CD4-positive, alpha-beta T cell (primary cell): ENCODE data around the gene PYY. TPM values are rescaled to one million over a fixed set of nuclear protein-coding genes. Genes with fewer than 3 reads are reported as not detected.
A peak's percentile ranks its signal among the peaks of the same experiment; 100 is the strongest.
"Not testable (repeated sequence)": the region's sequence is repeated elsewhere in the genome, so short reads cannot be mapped to it uniquely, and the experiment has no call there.

Experiments
- ATAC-seq: fragments of 200-7000 bp; cut with Tn5 transposase; one replicate; pipeline ENCODE4 v1.10.0; 2022; ENCODE audit warnings: mild to moderate bottlenecking; ENCODE audit not compliant: poor library complexity
- CTCF ChIA-PET: fragments of 350-600 bp; sonication (Branson Sonifier 250); formaldehyde crosslinking; loops from one replicate; lab custom pipeline; 2021; ENCODE audit warnings: antibody characterized with exemption, inconsistent platforms; lab: Charles Lee
- POLR2A ChIA-PET: fragments of 350-600 bp; sonication (Branson Sonifier 250); formaldehyde crosslinking; loops from one replicate; lab custom pipeline; 2021; ENCODE audit warnings: antibody characterized with exemption, inconsistent platforms; lab: Charles Lee
- DNase-seq, 14 experiments: peaks; one replicate each; pipeline ENCODE4 v3.0.0-alpha.2; 2013 to 2020; ENCODE audit warnings: mixed read lengths in 2 of 14
- H3K27ac ChIP-seq, 2 donors: one replicate each; pipeline versions ENCODE4 v1.5.1 to v1.7.0; 2013; ENCODE audit warnings: low read length in 2 of 2, low read depth in 1 of 2, mild to moderate bottlenecking in 1 of 2
- H3K27me3 ChIP-seq, 2 experiments: 1 replicate in 1 of 2; 2 replicates in 1 of 2; pipeline versions ENCODE4 v1.6.1 to v1.7.0; 2013; ENCODE audit warnings: low read length in 2 of 2, control low read depth in 1 of 2, mild to moderate bottlenecking in 1 of 2, moderate library complexity in 1 of 2; ENCODE audit not compliant: insufficient read depth in 2 of 2, control insufficient read depth in 1 of 2
- H3K36me3 ChIP-seq: one replicate; pipeline ENCODE4 v1.6.1; 2013; ENCODE audit warnings: low read length, control low read depth; ENCODE audit not compliant: insufficient read depth
- H3K4me1 ChIP-seq: one replicate; pipeline ENCODE4 v1.6.1; 2013; ENCODE audit warnings: low read length, control low read depth; ENCODE audit not compliant: insufficient read depth
- H3K4me3 ChIP-seq: one replicate; pipeline ENCODE4 v1.5.1; 2013; ENCODE audit warnings: mild to moderate bottlenecking, low read length, moderate library complexity
- H3K9me3 ChIP-seq, 2 experiments: 1 replicate in 1 of 2; 2 replicates in 1 of 2; pipeline versions ENCODE4 v1.6.1 to v1.7.0; 2013; ENCODE audit warnings: low read length in 2 of 2, mild to moderate bottlenecking in 2 of 2, control low read depth in 1 of 2, moderate library complexity in 1 of 2; ENCODE audit not compliant: control insufficient read depth in 1 of 2, insufficient read depth in 1 of 2
- H3K27ac Mint-ChIP-seq: one replicate; pipeline ENCODE4 v1.8.0; 2020; ENCODE audit warnings: mixed read lengths
- H3K27me3 Mint-ChIP-seq: one replicate; pipeline ENCODE4 v1.8.0; 2021; ENCODE audit warnings: mixed read lengths
- H3K36me3 Mint-ChIP-seq: one replicate; pipeline ENCODE4 v1.8.0; 2021; ENCODE audit warnings: low read depth, mixed read lengths
- H3K4me1 Mint-ChIP-seq: one replicate; pipeline ENCODE4 v1.8.0; 2021; ENCODE audit warnings: low read depth, mixed read lengths
- H3K4me3 Mint-ChIP-seq: one replicate; pipeline ENCODE4 v1.8.0; 2020; ENCODE audit warnings: mild to moderate bottlenecking, mixed read lengths
- H3K9me3 Mint-ChIP-seq: one replicate; pipeline ENCODE4 v1.8.0; 2020; ENCODE audit warnings: mixed read lengths
- intact Hi-C, 2 experiments: fragments of 100-400 bp; cut with DNase I in 1 of 2; cut with micrococcal nuclease in 1 of 2; formaldehyde crosslinking; loops; one replicate each; pipeline versions ENCODE4 v1.15.1 to v1.9.0; 2023 to 2025; cut with DNase I, micrococcal nuclease
- total RNA-seq, 174 experiments: library from RNA in 2 of 174; stranded (reverse) in 2 of 174; gene quantifications; one replicate each; pipeline ENCODE4 v1.2.3 and lab custom pipeline; 2021 to 2026
- TF ChIP-seq, protein P1 (sequence below): fragments of 200-600 bp; IDR thresholded peaks from one replicate; pipeline ENCODE4 v1.8.0; 2022; ENCODE audit warnings: antibody characterized with exemption, mild to moderate bottlenecking

The PYY gene
- total RNA-seq, 2 experiments from 2014 or later = not detected

DNA sequence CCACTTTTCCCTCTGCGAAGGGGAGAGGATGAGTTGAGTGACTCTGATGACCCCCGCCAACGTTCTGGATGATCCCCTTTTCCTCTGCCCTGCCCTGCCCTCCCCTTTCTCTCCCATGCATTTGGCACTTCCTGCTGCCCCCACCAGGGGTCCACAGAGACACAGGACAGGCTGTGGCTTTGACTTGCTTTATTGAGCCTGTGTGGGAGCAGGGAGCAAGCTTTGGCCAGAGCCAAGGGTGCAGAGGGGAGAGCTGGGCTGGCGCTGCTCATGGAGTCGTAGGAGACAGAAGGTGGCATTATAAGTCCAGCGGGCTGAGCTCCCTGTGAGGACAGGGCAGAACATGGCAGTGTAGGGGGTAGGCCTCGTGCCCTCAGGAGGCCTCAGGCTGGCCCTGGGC lies 13.1 kb downstream of the PYY start:
- Histone ChIP-seq H3K27ac (no peak overlapping the region), H3K9me3 (no peaks in the 10 kb centered on the region), H3K27me3 (no peaks in the 10 kb centered on the region), H3K4me3 (no peak overlapping the region), H3K36me3 (no peaks in the 10 kb centered on the region), H3K4me1 (peaks cover 20% of the 10 kb centered on the region)
- intact Hi-C loops = loop anchor here in 1 of 2 experiments (5.0 kb wide), 1 partner anchor 407 kb away; the partner anchor contains the start of gene GRN
- H3K27me3 Mint-ChIP-seq = peaks cover 24% of the 10 kb centered on the region
- H3K9me3 Mint-ChIP-seq = no peaks in the 10 kb centered on the region
- CTCF ChIA-PET = interaction anchor here (1.1 kb wide), 1 partner anchor 12 kb away, joined by 4 read pairs; no protein-coding TSS in a partner anchor
- H3K27ac Mint-ChIP-seq = no peak overlapping the region
- no peak overlapping the region for H3K4me3 Mint-ChIP-seq
- ATAC-seq (no peak), DNase-seq (peak in 2 of 14 experiments; percentile 29 to 39)
- POLR2A ChIA-PET = no interaction called here
- H3K4me1 Mint-ChIP-seq = peaks cover 18% of the 10 kb centered on the region
- H3K36me3 Mint-ChIP-seq = no peaks in the 10 kb centered on the region
- TF ChIP-seq, protein P1, sequence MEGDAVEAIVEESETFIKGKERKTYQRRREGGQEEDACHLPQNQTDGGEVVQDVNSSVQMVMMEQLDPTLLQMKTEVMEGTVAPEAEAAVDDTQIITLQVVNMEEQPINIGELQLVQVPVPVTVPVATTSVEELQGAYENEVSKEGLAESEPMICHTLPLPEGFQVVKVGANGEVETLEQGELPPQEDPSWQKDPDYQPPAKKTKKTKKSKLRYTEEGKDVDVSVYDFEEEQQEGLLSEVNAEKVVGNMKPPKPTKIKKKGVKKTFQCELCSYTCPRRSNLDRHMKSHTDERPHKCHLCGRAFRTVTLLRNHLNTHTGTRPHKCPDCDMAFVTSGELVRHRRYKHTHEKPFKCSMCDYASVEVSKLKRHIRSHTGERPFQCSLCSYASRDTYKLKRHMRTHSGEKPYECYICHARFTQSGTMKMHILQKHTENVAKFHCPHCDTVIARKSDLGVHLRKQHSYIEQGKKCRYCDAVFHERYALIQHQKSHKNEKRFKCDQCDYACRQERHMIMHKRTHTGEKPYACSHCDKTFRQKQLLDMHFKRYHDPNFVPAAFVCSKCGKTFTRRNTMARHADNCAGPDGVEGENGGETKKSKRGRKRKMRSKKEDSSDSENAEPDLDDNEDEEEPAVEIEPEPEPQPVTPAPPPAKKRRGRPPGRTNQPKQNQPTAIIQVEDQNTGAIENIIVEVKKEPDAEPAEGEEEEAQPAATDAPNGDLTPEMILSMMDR = no peak

DNA sequence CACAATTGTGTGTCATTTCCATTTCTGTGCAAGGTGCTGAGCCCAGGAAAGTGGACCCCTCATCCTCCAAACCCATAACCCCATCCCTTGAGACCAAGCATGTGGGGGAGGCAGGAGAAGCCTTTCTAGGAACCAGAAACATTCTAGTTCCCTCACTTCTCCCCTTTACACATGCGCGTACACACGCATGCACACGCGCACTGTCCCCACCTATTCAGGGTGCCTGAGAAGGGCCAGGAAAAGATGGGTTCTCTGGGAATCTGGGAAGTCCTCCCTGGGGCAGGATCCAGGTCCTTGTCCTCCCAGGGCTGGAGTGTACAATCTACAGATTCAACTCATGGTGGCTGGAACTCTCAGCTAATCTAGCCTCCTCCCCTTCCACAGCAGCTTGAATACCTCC lies 13.9 kb downstream of the PYY start:
- intact Hi-C loops = loop anchor here in 1 of 2 experiments (5.0 kb wide), 1 partner anchor 407 kb away; the partner anchor contains the start of gene GRN

DNA sequence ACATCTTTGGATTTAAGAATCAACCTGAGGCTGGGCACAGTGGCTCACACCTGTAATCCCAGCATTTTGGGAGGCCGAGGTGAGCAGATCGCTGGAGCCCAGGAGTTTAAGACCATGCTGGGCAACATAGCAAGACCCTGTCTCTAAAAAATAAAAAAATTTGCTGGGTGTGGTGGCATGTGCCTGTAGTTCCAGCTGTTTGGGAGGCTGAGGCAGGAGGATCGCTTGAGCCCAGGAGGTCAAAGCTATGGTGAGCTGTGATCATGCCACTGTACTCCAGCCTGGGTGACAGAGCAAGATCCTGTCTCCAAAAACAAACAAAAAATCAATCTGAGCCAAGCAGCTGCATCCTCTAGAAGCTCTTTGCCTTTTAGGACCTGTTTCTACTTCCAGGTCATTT lies 14.3 kb downstream of the PYY start:
- CTCF ChIA-PET, ATAC-seq: not testable (repeated sequence)

More for the DNA sequence above, 13.9 kb downstream of the PYY start:
- H3K36me3 Mint-ChIP-seq = no peaks in the 10 kb centered on the region
- ChIA-PET POLR2A (no interaction called here), CTCF (interaction anchor here (1.1 kb wide), 1 partner anchor 12 kb away, joined by 4 read pairs; no protein-coding TSS in a partner anchor)
- no peaks in the 10 kb centered on the region for H3K36me3 ChIP-seq
- peaks cover 18% of the 10 kb centered on the region for H3K4me1 Mint-ChIP-seq
- H3K4me3 Mint-ChIP-seq = no peak overlapping the region
- H3K4me3 ChIP-seq = no peak overlapping the region
- no peaks in the 10 kb centered on the region for H3K9me3 Mint-ChIP-seq
- no peak for ATAC-seq
- H3K9me3 ChIP-seq = no peaks in the 10 kb centered on the region
- H3K27me3 Mint-ChIP-seq = peaks cover 24% of the 10 kb centered on the region
- H3K4me1 ChIP-seq = peaks cover 20% of the 10 kb centered on the region
- no peaks in the 10 kb centered on the region for H3K27me3 ChIP-seq
- DNase-seq = no peak
- TF ChIP-seq, protein P1 = no peak
- H3K27ac Mint-ChIP-seq = no peak overlapping the region
- H3K27ac ChIP-seq = no peak overlapping the region

DNA sequence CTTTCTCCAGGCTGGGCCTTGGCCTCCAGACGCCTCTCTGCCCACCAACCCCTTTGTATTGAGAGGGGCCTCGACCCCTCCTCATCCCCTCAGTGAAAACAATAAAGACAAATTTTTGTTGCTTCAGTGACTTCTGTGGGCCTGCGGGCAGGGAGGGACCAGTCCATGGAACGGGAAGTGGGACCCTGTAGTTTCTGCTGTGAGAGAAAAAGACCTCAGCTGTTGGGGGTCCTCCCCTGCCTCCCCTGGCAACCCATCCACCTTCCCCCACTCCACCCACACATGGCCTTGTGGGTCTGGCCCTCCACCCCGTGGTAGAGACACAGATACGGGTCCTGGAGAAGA lies 14.9 kb downstream of the PYY start:
- ATAC-seq = no peak

More for the DNA sequence above, 14.3 kb downstream of the PYY start:
- H3K36me3 ChIP-seq, H3K9me3 Mint-ChIP-seq, POLR2A ChIA-PET, H3K4me3 ChIP-seq, DNase-seq, H3K36me3 Mint-ChIP-seq, H3K27me3 ChIP-seq, H3K27ac ChIP-seq, intact Hi-C loops, H3K27ac Mint-ChIP-seq, H3K4me3 Mint-ChIP-seq, H3K9me3 ChIP-seq: not testable (repeated sequence)
- Mint-ChIP-seq H3K27me3 (peaks cover 24% of the 10 kb centered on the region), H3K4me1 (peaks cover 18% of the 10 kb centered on the region)
- peaks cover 20% of the 10 kb centered on the region for H3K4me1 ChIP-seq

More for the DNA sequence above, 14.9 kb downstream of the PYY start:
- TF ChIP-seq, protein P1 = no peak
- H3K27ac ChIP-seq = no peak overlapping the region
- no peaks in the 10 kb centered on the region for H3K9me3 Mint-ChIP-seq
- H3K9me3 ChIP-seq = no peaks in the 10 kb centered on the region
- H3K27me3 ChIP-seq = no peaks in the 10 kb centered on the region
- no peaks in the 10 kb centered on the region for H3K36me3 Mint-ChIP-seq
- peak overlapping the region; percentile 27 for H3K4me3 Mint-ChIP-seq
- CTCF ChIA-PET = interaction anchor here (0.8 kb wide), 1 partner anchor 19 kb away, joined by 6 read pairs; no protein-coding TSS in a partner anchor
- H3K36me3 ChIP-seq = no peaks in the 10 kb centered on the region
- peaks cover 19% of the 10 kb centered on the region for H3K27me3 Mint-ChIP-seq
- intact Hi-C loops = no loop called here
- peaks cover 20% of the 10 kb centered on the region for H3K4me1 ChIP-seq
- POLR2A ChIA-PET = no interaction called here
- no peak for DNase-seq
- H3K4me1 Mint-ChIP-seq = peaks cover 14% of the 10 kb centered on the region
- no peak overlapping the region for H3K4me3 ChIP-seq
- no peak overlapping the region for H3K27ac Mint-ChIP-seq
